HG03025 (cell line): ENCODE measurements around the gene BID.

Experiments
- ATAC-seq: cut with Tn5 transposase; IDR thresholded peaks from one replicate; pipeline ENCODE4 v1.9.1; 2021; ENCODE audit warnings: mild to moderate bottlenecking, moderate library complexity; ENCODE audit not compliant: unreplicated experiment, low FRiP score

Gene BID

DNA sequence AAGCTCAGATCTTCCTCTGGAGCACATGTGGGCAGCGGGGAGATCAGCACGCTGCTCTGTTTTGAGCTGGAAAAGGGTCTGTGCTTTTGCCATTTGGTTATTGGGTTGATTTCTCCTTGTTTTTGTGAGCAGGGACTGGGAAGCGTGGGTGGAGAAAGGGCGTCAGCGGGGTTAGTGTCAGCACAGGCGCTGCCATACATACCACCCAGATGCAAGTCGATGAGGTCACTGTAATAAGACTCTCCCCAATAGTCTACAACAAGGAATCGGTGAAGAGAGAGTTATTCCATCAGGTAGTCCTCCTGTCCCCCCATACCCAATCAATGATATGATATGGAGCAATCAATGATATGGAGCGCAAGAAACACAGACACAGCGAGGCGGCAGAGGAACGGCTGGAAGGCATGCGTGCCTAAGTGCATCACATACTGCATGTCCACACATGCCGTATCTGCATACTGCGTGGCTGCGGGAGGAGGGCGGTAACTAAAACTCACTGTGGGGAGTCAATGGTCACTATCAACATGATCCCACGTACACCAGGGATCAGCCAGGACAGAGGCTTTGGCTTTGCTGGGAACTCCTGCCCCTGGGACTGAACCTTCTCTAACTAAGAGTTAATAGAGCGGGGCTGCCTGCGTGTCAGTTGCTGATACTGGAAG, 29.5 kb upstream of the BID start:
- ATAC-seq = no peak

DNA sequence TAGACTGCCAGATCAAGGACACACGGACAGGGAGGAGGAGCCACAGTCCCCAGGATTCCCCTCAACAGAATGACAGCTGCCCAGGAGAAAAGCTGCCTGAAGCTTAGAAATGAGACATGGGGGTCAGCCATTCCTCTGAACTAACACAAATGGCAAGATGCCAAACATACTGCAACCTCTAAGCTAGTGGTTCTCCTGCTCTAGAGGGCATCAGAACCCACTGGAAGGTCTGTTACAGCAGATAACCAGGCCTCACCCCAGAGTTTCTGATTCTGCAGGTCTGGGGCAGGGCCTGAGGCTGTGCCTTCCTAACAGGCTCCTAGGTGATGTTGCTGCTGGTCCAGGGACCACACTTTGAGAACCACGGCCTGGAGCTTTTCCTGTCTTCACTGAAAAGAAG, 28.6 kb upstream of the BID start:
- no peak for ATAC-seq

DNA sequence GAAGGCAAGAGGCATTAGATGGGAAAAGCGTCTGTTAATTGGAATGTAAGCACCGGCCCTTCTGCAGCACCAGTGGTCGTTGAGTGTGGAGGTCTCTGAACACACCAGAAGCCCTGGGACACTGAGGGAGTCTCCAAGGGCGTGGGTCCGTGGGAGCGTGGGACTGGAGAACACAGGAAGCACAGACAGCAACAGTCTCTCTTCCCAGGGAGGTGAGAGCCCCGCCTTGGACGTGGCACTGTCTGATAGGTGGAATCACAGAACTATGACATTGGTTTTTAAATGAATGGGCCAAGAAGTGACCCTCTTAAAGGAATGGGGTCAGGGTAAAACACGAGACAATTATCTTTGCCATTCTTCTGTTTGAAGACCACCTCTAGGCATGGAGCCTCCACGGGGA, 28.1 kb upstream of the BID start:
- no peak for ATAC-seq

DNA sequence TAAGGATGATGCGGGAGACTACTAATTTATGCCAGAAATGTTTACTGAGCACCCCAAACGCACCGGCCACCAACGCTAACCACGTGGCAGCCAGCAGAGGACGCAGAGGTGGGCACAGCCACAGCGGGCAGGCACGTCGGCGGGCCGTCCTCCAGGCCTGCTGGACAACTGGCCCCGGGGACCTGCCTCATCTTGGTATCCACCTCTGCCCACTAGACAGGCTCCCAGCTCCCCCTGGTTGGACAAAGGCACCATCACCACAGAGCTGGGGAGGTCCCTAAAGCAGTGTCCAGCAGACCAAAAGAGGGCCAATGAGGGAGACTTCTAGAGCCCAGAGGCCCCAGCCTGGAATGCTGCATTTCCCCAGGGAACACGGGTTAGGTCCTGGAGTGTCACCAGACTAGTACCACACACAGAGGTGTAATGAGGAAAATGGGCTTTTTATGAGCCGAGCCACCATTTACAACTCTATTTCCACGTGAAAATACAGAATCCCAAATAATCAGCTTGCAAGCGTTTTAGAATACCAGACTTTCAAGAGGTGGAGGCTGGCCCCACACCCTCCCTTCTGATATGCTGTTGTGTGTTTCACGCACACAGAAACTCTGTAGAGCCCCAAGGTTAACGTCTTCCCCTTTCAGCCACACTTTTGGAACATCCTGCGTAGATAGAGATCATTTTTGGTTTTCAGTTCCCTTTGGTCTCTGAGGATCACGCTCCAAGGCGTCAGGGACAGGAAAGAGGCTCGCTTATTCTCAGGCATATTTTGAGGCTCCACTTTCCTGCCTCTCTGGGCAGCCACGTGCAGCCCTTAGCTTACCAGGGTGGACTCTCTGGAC, 23.7 kb upstream of the BID start:
- no peak for ATAC-seq

DNA sequence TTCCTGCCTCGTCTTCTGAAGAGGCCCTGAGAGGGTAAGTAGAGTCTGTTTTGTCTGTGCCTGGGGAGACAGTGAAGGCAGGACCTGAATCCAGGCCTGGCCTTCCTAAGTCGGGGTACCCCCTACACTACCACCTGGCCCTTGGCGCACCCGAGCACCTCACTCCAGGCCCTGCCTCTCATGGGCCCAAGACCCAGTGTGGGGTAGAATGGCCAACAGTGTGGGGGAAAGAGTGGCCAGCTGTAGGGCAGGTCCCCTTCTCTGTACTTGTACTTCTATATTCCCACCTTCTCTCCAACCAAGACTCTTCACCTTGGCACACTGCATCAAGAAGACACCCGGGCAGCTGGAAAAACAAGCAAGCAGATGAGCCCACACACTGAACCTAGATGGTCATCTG, 22.4 kb upstream of the BID start:
- no peak for ATAC-seq

DNA sequence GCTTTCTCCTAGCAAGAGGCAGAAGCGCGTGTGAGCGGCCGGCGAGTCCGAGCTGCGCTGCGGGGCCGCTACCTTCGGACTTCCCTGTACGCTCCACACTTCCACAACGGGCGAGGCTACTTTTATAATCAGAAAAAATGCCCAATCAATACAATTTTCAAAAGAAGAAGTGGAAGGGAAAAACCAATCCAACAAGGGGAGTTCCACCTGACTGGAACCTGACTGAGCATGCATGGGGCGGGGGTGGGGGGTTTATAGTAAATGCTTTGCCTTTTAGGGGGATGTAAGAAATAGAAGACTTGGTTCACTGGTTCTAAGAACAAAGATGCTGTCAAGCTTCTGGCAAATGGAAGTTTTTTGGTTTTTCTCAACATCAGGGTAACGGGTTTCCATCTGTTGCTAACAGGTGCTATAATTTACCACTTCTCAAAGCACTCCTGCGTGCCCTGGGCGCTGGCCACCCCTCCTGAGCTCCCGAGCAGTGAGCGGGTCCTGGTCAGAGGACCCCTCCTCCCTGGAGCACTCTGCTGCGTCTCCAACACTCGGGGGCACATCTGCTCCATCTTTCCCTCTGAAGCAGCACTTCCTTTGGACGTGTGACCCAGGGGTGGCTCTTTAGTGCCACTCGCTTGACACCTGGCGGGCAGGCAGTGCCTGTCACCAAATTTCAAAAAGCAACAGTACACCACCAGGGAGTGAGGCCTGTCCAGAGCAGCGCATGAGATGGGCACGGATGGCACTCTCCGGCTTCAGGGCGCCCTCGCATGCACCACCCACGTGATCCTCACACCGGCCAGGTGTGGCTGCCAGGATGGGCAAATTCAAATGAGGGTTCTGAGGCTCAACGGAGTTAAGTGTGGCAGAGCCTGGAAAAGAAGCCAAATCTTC, 21.6 kb upstream of the BID start:
- ATAC-seq = no peak

DNA sequence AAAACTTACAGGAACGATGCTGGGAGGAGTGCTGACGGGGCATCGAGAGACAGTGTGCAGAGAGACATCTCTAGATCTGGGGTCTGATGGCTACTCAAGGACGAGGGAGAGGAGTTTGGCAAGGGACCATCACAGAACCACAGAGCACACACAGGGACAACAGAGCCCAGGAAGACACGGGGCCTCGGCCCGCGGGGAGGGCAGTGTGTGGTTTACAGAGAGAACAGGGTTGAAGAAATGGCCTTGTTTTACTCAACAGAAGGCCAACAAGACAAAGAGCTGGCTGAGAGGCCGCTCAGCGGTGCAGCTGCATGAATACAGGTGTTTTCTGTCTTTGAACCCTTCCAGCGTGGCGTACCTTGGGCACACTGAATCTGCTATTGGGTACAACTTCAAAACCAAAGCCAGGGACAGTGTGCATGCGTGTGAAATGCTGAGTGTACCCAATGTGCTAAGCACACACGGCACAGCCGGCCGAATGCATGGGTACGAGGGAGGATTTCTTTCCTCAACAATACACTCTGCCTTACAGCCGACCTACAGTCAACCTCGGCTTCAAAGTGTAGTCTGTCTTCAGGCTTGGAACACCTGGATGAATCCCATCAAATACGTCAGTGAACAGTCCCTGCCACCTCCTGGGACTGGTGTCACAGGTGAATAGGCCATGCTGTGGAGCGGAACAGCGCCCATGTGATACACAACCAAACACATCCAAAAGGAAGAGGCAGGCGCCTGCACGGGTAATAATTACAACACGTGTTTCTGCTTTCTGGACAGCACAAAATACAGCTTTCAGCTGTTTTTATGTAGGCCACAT, 20.7 kb upstream of the BID start:
- no peak for ATAC-seq

DNA sequence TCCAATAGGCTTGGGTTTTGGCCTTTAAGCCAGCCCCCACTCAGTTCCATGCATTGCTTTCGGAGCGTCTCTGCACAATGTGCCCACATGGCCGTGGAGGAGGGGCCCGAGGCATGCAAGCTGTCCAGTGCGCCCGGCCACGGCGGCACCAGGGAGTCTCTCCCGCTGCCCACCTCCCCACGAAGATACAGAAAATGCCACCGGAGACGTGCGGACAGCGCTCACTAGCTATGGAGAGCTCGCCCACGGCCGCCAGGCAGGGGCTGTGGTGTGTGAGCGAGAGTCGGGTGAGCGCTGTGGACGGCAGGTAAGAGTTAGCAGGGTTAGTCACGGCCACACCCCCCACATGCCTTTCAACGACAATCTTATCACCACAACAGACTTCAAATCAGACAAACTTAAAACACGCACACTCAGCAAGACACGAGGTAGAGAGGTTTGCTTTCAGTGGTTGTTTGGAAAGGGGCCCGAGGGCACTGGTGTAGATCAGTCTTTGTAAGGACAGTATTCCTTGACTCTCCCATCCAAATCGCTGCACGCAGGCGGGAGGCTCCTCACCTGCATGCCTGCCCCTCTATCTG, 18.7 kb upstream of the BID start:
- ATAC-seq = no peak

DNA sequence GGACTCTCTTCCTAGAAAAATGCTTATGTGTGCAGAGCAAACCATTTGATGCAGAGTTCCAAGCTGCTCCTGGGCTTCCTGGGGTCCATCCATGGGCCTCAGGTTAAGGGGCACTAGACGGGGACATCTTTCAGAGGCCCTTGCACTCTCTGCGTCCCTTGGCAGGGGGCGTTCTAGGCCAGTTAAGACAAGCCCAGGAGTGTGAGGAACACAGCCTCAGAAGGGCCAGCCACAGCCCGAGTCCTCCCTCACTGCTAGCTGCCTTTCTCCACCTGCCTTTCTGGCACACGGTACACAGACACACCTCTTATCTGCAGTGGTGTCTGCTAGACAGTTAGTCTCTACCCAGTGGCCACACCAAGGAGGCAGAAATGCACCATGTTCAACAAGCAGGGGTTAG, 18.0 kb upstream of the BID start:
- no peak for ATAC-seq

DNA sequence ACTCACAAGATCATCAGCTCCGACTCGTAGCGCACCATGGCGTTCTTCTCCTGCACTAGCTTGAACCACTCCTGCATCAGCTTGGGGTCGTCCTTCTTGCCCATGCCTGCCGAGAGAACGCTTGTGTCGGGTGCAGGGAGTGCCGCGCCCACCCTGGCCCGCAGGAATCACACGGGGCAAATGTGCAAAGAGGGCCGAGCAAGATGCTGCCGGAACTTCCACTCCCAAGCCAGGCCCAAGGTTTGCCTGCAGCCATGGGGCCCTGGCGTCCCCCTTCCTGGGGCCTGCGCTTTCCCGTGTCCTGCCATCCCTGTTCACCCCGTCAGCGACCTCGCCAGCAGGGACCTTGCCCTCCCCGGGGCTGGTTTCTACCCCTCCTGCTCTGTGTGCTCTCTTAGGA, 16.9 kb upstream of the BID start:
- ATAC-seq = no peak

DNA sequence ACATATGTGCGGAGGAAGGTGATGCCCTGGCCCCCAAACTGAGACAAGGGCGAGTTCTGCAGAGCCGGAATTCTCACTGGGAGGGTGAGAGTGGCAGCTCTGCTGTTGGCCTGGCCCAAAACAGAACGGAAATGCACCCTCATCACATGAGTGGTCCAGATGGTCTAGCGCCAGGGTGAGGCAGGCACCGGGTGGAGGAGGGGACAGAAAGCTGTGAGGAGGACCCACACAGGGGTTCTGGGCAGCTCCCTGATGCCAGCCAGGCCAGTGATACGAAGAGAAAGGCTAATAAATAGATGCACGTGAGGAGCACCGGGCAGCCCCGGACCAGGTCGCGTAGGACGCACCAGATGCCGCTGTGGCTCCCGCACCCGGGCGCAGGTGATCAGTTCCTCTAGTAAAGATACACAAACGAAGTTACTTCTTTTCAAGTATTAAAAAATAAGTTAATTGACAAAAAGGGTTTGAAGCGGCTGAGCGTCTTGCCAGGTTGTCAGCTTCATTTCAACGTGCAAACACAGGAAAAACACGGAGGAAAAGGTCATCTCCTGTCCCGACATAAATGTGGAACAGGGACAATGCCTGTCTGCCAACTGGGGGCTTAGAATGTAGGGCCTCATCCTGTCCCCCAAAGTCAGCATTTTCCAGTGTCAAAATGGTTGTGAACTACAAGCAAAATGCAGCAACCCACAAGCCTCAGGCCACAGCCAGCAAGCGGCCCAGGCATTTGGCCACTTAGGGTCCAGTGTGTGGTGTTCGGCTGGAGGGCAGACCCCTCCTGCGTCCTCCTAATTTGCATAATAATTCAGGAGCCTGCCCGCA, 15.3 kb upstream of the BID start:
- ATAC-seq = no peak

DNA sequence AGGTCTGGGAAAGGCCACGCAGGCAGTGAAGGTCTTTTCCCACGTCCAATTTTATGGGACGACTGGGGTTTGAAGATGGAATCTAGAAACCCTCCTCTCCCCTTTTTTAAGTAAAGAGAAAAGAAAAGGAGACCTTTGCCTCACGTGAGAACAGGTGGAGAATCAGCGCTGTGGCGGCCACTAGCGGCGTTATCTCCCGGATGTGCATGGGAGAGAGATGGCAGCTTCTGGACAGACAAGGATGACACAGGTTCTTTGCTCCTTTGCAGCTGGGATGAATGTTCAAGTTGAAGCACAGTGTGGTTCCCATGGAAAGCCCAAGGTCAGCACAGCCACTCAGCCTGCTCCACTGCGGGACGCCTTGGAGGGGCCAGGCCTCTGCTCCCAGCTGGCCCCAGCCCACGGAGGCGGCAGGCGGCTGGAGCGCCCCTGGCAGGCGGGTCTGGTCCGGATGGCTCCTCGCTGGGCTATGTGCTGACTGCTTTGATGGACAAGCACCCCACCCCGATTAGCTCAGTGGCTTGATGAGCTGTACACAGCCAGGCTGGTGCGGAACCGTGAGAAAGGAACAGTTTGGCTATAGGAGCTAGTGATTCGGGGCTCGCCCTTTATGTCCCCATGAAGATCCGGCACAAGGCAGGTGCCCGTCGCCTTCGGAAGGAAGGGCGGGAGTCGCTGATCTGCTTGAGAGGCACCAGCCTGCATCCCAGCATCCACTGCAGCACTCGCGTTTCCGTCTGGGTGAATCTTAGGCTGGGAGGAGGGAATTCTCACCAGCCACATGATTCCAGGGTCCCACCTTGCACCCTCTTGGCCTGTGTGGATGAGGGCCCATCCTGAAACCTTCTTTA, 14.5 kb upstream of the BID start:
- no peak for ATAC-seq

DNA sequence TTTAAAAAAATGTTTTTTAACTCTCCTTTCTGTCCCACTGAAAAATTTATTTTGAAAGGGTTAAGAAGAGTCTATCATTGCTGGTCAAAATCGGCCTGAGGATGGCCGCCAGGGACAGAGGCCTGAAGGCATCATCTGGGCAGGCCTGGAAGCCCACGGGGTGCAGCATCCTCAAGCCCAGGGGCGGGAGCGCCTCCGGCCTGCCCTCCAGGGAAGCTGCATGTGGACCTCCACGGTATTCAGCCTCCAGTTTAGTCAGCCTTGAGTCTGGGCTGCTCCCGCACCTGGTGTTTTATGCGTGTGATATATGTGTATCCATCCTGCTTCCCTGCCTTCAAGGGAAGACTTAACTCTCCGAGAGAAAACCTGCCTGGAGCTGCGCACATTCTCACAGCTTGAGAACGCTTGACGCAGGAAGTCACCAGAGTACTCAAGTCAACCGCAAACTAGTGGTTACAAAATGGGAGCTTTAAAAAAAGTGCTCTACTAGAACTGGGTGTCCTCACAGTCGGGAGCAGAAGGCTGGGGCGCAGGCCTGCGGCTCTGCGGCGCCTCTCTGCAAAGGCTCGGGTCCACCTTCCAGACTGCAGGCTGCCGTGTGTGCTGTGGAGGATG, 13.6 kb upstream of the BID start:
- ATAC-seq = no peak

DNA sequence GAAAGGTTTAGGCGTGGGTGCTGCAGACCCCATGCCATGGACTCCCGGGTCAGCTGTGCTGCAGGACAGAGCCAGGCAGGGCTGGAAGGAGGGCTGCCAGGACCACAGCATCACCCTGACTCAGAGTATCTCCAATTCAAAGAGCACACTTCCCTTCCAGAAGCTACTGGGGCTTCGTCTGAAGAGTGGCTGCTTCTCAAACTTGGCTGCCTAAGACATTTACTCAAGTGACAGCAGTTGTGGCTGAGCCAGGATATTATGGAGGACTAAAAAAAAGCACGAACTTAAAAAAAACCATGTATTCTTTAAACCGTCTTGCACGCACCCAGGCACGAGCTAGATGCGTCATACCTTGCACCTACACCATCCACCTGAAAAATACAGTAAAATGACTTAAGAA, 13.0 kb upstream of the BID start:
- ATAC-seq = no peak

DNA sequence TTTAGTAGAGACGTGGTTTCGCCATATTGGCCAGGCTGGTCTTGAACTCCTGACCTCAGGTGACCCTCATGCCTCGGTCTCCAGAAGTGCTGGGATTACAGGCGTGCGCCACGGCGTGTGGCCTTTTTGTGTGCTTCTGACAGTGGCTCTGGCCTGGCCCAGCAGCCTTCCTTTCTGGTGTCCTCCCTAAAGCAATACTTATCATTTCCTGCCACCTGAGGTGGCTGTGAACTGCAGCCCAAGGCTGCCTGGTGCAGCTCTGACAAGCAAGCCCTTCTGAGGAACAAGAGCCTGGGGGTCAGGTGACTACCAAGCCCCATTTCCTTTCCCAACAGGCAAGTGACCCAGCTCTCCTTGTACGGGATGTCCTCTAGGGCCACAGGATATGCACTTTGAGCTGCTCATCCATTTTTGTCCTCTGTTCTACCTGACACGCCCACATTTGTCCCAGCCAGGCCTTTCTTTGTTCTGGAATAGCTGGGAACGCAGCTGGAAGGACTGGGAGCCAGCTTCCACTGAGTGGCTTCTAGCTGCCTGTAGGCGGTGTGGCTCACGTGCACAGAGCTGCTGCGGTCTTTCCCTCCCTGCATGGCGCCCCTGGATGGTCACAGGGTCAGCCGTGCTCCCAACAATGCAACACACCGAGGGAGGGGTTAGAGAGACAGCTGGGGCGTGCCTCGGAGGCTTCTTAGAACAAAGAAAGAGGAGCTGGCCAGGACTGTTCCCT, 12.3 kb upstream of the BID start:
- no peak for ATAC-seq

DNA sequence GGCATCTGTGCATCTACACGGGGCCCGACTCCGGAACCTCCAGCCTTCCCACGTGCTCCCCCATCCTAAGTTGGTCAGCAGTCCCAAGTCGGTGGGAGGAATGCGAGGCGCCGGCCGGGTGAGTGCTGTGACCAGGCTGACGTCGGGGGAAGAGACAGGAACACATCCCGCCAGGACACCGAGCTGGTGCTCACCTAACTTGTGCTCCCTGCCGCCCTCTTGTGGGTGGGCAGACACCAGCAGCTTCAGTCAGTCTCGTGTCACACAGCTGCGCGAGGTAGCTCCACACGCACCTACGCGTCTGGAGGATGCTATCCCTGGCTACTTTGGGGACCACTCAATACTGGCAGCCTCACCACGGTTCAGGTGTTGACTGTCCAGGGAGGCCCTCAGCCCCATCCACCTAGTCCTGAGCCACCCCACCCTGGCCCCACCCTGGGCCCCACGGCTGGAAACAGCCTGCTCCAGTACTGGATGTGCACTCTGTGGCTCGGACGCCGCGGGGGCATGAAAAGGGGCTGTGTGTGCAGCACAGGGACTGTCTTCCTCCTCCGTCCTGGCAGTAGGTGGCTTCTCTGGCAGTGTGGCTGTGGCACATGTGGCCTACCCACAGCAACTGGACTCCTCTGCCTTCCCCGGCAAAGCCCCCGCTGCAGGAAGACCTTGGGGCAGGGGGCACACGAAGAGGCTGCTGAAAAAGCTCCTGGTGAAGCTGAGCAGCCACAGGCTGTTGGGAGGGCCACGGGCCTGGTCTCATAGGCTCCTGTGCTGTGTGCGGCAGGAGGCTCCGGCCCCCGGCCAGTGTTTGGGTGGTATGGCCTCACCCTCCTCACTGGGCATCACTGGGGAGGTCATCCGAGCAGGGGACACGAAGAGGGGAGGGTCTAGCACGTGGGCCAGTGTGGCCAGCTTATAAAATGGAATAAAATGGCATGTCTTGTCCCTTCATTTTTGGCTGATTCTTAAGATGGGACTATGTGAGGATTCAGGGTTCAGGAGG, 11.2 kb upstream of the BID start:
- ATAC-seq = no peak
